Measurements from ENCODE around the gene BAIAP2L2. TPM values are rescaled to one million over a fixed set of nuclear protein-coding genes. Genes with fewer than 3 reads are reported as not detected.
"Not testable (repeated sequence)": the region's sequence is repeated elsewhere in the genome, so short reads cannot be mapped to it uniquely, and the experiment has no call there.

Gene BAIAP2L2
- polyA plus RNA-seq, 1 donor from 2014 or later = 2.3 TPM

GRCh38 chr22:38037367-38038150 lies 72.9 kb downstream of the BAIAP2L2 start:
- H3K9me2 ChIP-seq (ENCODE audit: insufficient read depth, low read length); H4K20me1 ChIP-seq (ENCODE audit: insufficient read depth); H3K4me3 ChIP-seq (ENCODE audit: low read length); H3K27ac ChIP-seq (ENCODE audit: low read length); H3K9ac ChIP-seq (ENCODE audit: low read length); H3K27me3 ChIP-seq (ENCODE audit: insufficient read depth, low read depth, low read length); H3K4me2 ChIP-seq (ENCODE audit: low read length); H3F3A ChIP-seq (ENCODE audit: insufficient read depth, low read length, poor library complexity, severe bottlenecking); H3K36me3 ChIP-seq (ENCODE audit: insufficient read depth, low read length); H3K9me3 ChIP-seq (ENCODE audit: low read length); H2AFZ ChIP-seq (ENCODE audit: low read depth, low read length); H3K79me2 ChIP-seq (replicated peaks; ENCODE audit: insufficient read depth, low read length): not testable (repeated sequence)

GRCh38 chr22:38036392-38037062 lies 74.0 kb downstream of the BAIAP2L2 start:
- no peaks in the 10 kb centered on the region for H3K36me3 ChIP-seq (ENCODE audit: insufficient read depth, low read length)
- no peaks in the 10 kb centered on the region for H3F3A ChIP-seq (ENCODE audit: insufficient read depth, low read length, poor library complexity, severe bottlenecking)
- no peak overlapping the region for H3K27ac ChIP-seq (ENCODE audit: low read length)
- no peak for TF ChIP-seq EZH2 (IDR thresholded peaks at IDR 0.05; ENCODE audit: borderline replicate concordance, insufficient read depth, low read length, poor library complexity, severe bottlenecking)
- H4K20me1 ChIP-seq (ENCODE audit: insufficient read depth) = no peaks in the 10 kb centered on the region
- no peak overlapping the region for H3K4me3 ChIP-seq (ENCODE audit: low read length)
- no peak overlapping the region for H3K9ac ChIP-seq (ENCODE audit: low read length)
- no peaks in the 10 kb centered on the region for H3K9me2 ChIP-seq (ENCODE audit: insufficient read depth, low read length)
- no peaks in the 10 kb centered on the region for H3K9me3 ChIP-seq (ENCODE audit: low read length)
- no peaks in the 10 kb centered on the region for H3K27me3 ChIP-seq (ENCODE audit: insufficient read depth, low read depth, low read length)
- no peak overlapping the region for H2AFZ ChIP-seq (ENCODE audit: low read depth, low read length)
- no peak overlapping the region for H3K4me2 ChIP-seq (ENCODE audit: low read length)
- no peaks in the 10 kb centered on the region for H3K79me2 ChIP-seq (replicated peaks; ENCODE audit: insufficient read depth, low read length)

- H3K27me3 ChIP-seq (ENCODE audit: insufficient read depth, low read depth, low read length) = no peaks in the 10 kb centered on the region
- H3K79me2 ChIP-seq (replicated peaks; ENCODE audit: insufficient read depth, low read length) = no peaks in the 10 kb centered on the region
- no peaks in the 10 kb centered on the region for H3K36me3 ChIP-seq (ENCODE audit: insufficient read depth, low read length)
- no peak overlapping the region for H3K4me2 ChIP-seq (ENCODE audit: low read length)
- H4K20me1 ChIP-seq (ENCODE audit: insufficient read depth) = no peaks in the 10 kb centered on the region
- no peak overlapping the region for H2AFZ ChIP-seq (ENCODE audit: low read depth, low read length)
- H3K9ac ChIP-seq (ENCODE audit: low read length) = no peak overlapping the region
- no peaks in the 10 kb centered on the region for H3K9me2 ChIP-seq (ENCODE audit: insufficient read depth, low read length)
- no peak overlapping the region for H3K4me3 ChIP-seq (ENCODE audit: low read length)
- H3F3A ChIP-seq (ENCODE audit: insufficient read depth, low read length, poor library complexity, severe bottlenecking) = no peaks in the 10 kb centered on the region
- H3K27ac ChIP-seq (ENCODE audit: low read length) = no peak overlapping the region
- H3K9me3 ChIP-seq (ENCODE audit: low read length) = no peaks in the 10 kb centered on the region
- TF ChIP-seq POLR2AphosphoS5 (IDR thresholded peaks at IDR 0.05) (no peak), SMC3 (conservative IDR thresholded peaks at IDR 0.05; ENCODE audit: poor library complexity) (no peak), MXI1 (conservative IDR thresholded peaks at IDR 0.05; ENCODE audit: poor library complexity, severe bottlenecking) (no peak), EP300 (conservative IDR thresholded peaks at IDR 0.05; ENCODE audit: poor library complexity, severe bottlenecking) (no peak), CTCF (IDR thresholded peaks at IDR 0.05; ENCODE audit: poor library complexity, severe bottlenecking) (no peak), RAD21 (conservative IDR thresholded peaks at IDR 0.05) (no peak), TAF1 (IDR thresholded peaks at IDR 0.05; ENCODE audit: low read depth) (no peak), EZH2 (IDR thresholded peaks at IDR 0.05; ENCODE audit: borderline replicate concordance, insufficient read depth, low read length, poor library complexity, severe bottlenecking) (no peak)
These were observed 75.0 kb downstream of the BAIAP2L2 start for GRCh38 chr22:38035530-38035885.

Other genes starting within 250 kb of the BAIAP2L2 start
- gene MICALL1, start 204.4 kb downstream of the BAIAP2L2 start, polyA plus RNA-seq = 11.4 and 13.0 TPM in 2 replicates
- 1.0 and 1.3 TPM in 2 replicates for gene C22orf23, start 157.1 kb downstream of the BAIAP2L2 start, polyA plus RNA-seq
- gene POLR2F, start 157.0 kb downstream of the BAIAP2L2 start, polyA plus RNA-seq = 170 and 195 TPM in 2 replicates
- gene SOX10, start 126.1 kb downstream of the BAIAP2L2 start, polyA plus RNA-seq = not detected in 2 replicates
- 101 and 115 TPM in 2 replicates for gene PICK1, start 53.3 kb downstream of the BAIAP2L2 start, polyA plus RNA-seq
- gene SLC16A8, start 26.5 kb downstream of the BAIAP2L2 start, polyA plus RNA-seq = not detected in 2 replicates
- gene PLA2G6, start 71.1 kb upstream of the BAIAP2L2 start, polyA plus RNA-seq = 18.5 and 20.0 TPM in 2 replicates
- 2.1 and 4.8 TPM in 2 replicates for gene MAFF, start 91.3 kb upstream of the BAIAP2L2 start, polyA plus RNA-seq
- 19.7 and 29.3 TPM in 2 replicates for gene TMEM184B, start 162.3 kb upstream of the BAIAP2L2 start, polyA plus RNA-seq
- gene CSNK1E, start 206.7 kb upstream of the BAIAP2L2 start, polyA plus RNA-seq = 230 and 254 TPM in 2 replicates

Measured in neural cell (in vitro differentiated cells).